ENCODE data around the gene ADIPOR2. TPM values are rescaled to one million over a fixed set of nuclear protein-coding genes. Genes with fewer than 3 reads are reported as not detected.

The ADIPOR2 gene
- total and polyA plus RNA-seq, 12 donors = 18.5 to 47.7 (median 41.6) TPM

- Histone ChIP-seq H3K4me1 (peaks cover 0 to 10% (median 0%) of the 10 kb centered on the region in 9 donors), H3K4me3 (no peak overlapping the region), H3K27me3 (peaks cover 5 to 75% (median 47%) of the 10 kb centered on the region in 7 donors), H3K36me3 (no peaks in the 10 kb centered on the region), H3K9me3 (no peaks in the 10 kb centered on the region), H3K27ac (no peak overlapping the region)
- no peak for ATAC-seq
- DNase-seq = no peak
- intact Hi-C loops (cut with DNase I) = no loop called here
- 68 to 70% methylated on average over 9 of the region's 9 CpGs for WGBS, 2 donors
- no peak for TF ChIP-seq CTCF (IDR thresholded peaks at IDR 0.05)
Measured at GRCh38 chr12:1819050-1819449, 128.2 kb downstream of the ADIPOR2 start.

DNA sequence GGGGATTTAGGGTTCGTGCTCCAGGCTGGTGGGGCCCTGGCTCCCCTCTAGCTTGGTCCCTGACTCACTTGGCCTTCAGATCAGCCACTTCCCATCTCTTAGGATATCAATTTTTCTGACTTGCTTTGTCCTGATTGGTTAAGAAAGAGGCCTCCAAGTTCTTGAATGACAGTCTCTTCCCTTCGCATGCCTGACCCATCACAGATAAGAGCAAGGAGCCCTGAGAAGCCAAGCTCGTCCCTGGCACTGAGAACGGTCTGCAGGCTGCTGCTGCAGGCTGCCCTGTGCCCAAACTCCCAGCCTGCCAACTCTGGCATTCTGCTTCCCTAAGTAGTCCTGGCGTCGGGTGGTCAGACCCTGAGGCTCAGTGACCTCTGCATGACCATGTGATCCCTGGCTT, 128.7 kb downstream of the ADIPOR2 start:
- DNase-seq = no peak
- Histone ChIP-seq H3K4me3 (no peak overlapping the region), H3K36me3 (no peaks in the 10 kb centered on the region), H3K4me1 (peaks cover 0 to 6% (median 0%) of the 10 kb centered on the region in 9 donors), H3K27me3 (peaks cover 5 to 76% (median 47%) of the 10 kb centered on the region in 7 donors), H3K27ac (no peak overlapping the region), H3K9me3 (no peaks in the 10 kb centered on the region)
- WGBS, 2 donors = 43 to 45% methylated on average over 6 of the region's 6 CpGs
- intact Hi-C loops (cut with DNase I) = no loop called here
- ATAC-seq = peak in 1 of 8 donors; percentile 13
- TF ChIP-seq CTCF (IDR thresholded peaks at IDR 0.05) = no peak

DNA sequence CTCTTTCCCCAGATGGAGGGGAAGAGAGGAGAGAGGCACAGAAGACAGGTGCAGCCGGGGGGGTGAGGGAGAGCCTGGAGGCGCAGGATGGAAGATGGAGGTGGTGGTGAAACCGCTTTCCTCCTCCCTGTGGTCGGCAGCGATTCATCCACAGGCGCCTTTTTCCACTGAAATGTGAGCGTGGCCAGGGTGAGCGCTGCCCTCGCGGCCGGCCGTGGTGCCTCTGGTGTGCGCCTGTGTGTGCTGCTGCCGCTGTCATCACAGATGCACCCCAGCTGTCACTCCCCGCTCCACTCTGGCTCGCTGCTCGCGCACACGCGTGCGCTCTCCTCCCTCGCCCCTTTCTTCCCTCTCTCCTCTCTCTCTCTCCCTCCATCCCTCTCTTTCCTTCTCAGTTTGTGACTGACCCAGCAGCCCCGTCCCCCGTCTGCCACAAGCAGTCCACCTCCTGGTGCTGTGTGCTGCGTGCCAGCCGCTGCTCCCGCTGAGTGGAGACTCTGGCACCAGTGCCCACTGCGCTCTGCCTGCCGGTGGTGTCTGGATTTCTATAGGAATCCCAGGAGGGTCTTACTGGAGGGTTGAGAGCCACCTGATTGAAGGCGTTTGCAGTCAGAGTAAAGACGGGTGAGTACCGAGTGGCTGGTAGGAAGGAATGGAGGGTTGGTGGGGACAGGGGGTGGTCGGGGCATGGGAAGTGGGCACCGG, 129.5 kb downstream of the ADIPOR2 start, which contains the start of gene LRTM2:
TSS of gene LRTM2 (plus strand) at position 375 of the 705 bp plus-strand sequence. CDS start 7,584 bp downstream, outside the sequence.
- H3K9me3 ChIP-seq = no peaks in the 10 kb centered on the region
- no peak for DNase-seq
- intact Hi-C loops (cut with DNase I) = no loop called here

GRCh38 chr12:1820896-1821291, 130.0 kb downstream of the ADIPOR2 start:
- TF ChIP-seq CTCF (IDR thresholded peaks at IDR 0.05) = no peak
- intact Hi-C loops (cut with DNase I) = no loop called here
- Histone ChIP-seq H3K36me3 (no peaks in the 10 kb centered on the region), H3K27ac (no peak overlapping the region), H3K27me3 (peaks cover 5 to 76% (median 50%) of the 10 kb centered on the region in 7 donors), H3K4me3 (no peak overlapping the region), H3K4me1 (peaks cover 0 to 6% (median 0%) of the 10 kb centered on the region in 9 donors), H3K9me3 (no peaks in the 10 kb centered on the region)
- ATAC-seq (no peak), DNase-seq (no peak)
- WGBS, 2 donors = 78% methylated on average over 11 of the region's 11 CpGs

More for the DNA sequence above, 129.5 kb downstream of the ADIPOR2 start, which contains the start of gene LRTM2:
- Histone ChIP-seq H3K4me1 (peaks cover 0 to 6% (median 0%) of the 10 kb centered on the region in 9 donors), H3K27ac (no peak within 1 kb of the TSS), H3K36me3 (no peaks in the 10 kb centered on the region), H3K4me3 (no peak within 1 kb of the TSS), H3K27me3 (peaks cover 5 to 76% (median 47%) of the 10 kb centered on the region in 7 donors)
- WGBS, 2 donors = 13% methylated on average over 32 to 34 of the region's 34 CpGs
- TF ChIP-seq CTCF (IDR thresholded peaks at IDR 0.05) = no peak
- peak in 5 of 8 donors; percentile 31 to 56 (median 40) for ATAC-seq
